Tibial nerve (tissue), 3 donors: Measurements from ENCODE around the gene PLPP3.

Experiments used
- POLR2A ChIP-seq, 2 donors: fragments of 450-650 bp; IDR thresholded peaks; one replicate each; pipeline ENCODE4 v1.6.1; 2017; ENCODE audit warnings: antibody characterized with exemption in 2 of 2, mild to moderate bottlenecking in 2 of 2, moderate library complexity in 2 of 2
- TF ChIP-seq, protein P1 (sequence below), 5 experiments: fragments of 200-600 bp in 3 of 5; fragments of 450-650 bp in 2 of 5; sonication (generic) in 3 of 5; IDR thresholded peaks; one replicate each; pipeline ENCODE4 v1.5.1; 2016 to 2019; ENCODE audit warnings: antibody characterized with exemption in 5 of 5, mild to moderate bottlenecking in 3 of 5, moderate library complexity in 2 of 5

DNA sequence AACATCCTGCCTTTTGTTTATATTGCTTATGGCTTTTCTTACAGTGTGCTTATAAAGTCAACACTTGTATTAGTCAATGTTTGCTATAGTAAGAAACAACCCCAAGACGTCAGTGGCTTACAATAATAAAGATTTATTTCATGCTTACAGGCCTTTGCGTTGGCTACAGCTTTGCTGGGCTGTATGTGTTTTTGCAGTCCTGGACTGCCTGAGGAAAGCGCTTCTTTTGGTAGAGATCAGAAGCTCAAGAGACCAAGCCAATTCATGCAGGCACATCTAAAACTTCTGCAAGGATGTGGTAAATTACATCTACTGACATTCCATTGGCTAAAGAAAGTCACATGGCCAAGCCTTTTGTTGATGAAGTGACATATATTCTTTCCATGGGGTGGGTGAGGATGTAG is 48.3 kb upstream of the PLPP3 start:
- TF ChIP-seq, protein P1, sequence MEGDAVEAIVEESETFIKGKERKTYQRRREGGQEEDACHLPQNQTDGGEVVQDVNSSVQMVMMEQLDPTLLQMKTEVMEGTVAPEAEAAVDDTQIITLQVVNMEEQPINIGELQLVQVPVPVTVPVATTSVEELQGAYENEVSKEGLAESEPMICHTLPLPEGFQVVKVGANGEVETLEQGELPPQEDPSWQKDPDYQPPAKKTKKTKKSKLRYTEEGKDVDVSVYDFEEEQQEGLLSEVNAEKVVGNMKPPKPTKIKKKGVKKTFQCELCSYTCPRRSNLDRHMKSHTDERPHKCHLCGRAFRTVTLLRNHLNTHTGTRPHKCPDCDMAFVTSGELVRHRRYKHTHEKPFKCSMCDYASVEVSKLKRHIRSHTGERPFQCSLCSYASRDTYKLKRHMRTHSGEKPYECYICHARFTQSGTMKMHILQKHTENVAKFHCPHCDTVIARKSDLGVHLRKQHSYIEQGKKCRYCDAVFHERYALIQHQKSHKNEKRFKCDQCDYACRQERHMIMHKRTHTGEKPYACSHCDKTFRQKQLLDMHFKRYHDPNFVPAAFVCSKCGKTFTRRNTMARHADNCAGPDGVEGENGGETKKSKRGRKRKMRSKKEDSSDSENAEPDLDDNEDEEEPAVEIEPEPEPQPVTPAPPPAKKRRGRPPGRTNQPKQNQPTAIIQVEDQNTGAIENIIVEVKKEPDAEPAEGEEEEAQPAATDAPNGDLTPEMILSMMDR (IDR thresholded peaks at IDR 0.05), result no peak
- no peak for TF ChIP-seq POLR2A (IDR thresholded peaks at IDR 0.05)
